Measurements from ENCODE around the gene LY9.
"Not testable (repeated sequence)": the region's sequence is repeated elsewhere in the genome, so short reads cannot be mapped to it uniquely, and the experiment has no call there.

LY9 gene

DNA sequence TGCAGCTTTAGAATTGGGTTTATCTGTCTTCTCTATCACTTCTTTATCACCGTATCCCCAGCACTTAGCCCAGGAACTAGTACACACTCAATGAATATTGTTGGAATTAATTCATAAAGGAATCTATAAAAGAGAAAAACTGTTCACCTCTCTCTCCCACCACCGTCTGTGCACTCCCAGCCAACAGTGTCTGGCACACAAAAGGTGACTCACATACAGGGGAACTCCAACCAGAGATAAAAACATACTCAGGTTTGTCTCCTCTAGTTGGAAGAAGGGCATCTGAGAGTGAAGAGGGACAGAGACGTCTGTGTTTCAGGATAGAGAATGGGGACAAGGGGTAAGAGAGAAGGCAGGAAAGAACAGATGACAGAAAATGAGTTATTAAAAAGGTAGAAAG, 79.0 kb downstream of the LY9 start:
- no peak for DNase-seq

DNA sequence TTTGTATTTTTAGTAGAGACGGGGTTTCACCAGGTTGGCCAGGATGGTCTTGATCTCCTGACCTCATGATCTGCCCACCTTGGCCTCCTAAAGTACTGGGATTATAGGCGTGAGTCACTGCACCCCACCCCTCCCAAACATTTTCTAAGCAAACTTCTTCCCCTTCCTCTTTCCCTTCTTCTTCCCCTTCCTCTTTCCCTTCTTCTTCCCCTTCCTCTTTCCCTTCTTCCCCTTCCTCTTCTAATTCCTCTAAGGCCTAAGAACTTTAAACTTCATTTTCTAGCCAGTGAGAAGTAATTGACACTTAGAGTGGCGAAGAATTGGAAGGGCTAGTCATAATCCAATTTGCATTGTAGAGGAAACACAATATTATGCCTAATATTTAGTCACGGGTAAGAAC, 79.6 kb downstream of the LY9 start:
- DNase-seq, result not testable (repeated sequence)

GRCh38 chr1:160876311-160876710, 80.3 kb downstream of the LY9 start:
- DNase-seq, result no peak

DNA sequence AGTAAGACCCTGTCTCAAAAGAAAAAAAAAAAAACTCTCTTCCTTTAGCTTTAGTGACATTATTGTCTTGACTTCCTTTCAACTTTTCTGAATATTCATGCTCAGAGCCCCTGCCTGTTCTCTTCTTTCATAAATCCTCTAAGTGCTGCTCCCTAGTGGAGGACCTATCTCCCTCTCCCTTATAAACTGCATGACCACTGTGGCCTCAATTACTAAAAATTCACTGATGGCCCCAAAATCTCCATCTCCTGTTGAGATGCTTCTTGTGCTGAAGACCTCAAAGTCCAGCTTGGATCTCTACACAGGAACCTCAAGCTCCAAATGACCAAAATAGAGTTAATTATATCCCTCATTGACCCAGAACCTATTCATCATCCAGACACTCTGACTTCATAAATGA, 81.2 kb downstream of the LY9 start:
- DNase-seq, result no peak

All from NCI-H1694 treated with DMSO at 0.1 percent for 48 hours (cell line).